ENCODE results near the gene SCRN1.
"Not testable (repeated sequence)": the region's sequence is repeated elsewhere in the genome, so short reads cannot be mapped to it uniquely, and the experiment has no call there.

SCRN1 gene

DNA sequence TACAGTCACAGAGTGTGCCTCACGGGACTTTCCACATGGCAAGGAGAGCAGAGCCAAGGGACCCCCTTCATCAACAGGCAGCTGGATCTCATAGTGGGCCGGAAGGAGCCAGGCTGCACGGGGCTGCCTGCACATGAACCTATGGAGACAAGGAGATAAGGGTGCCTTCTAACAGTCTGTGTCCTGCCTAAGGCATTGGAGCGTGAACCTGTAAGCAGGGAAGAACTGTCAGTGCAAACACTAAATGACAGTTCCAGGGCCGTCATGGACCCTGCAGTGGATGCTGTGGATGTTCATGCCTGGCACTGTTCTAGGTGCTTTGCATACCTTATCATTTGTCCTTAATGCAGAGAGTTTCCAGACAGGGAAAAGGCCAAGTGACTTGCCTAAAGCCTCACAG is 97.4 kb downstream of the SCRN1 start:
- no peak overlapping the region for H3K14ac ChIP-seq (ENCODE audit: low read length in 2 of 2)
- no peak overlapping the region for H3K23ac ChIP-seq (ENCODE audit: low read length in 2 of 2)
- H4K91ac ChIP-seq (ENCODE audit: low read length): no peak overlapping the region
- H3K27ac ChIP-seq (ENCODE audit: low read length, poor library complexity, severe bottlenecking): no peak overlapping the region
- H4K8ac ChIP-seq (ENCODE audit: low read length): no peak overlapping the region
- no peaks in the 10 kb centered on the region for H3K36me3 ChIP-seq (ENCODE audit: control insufficient read depth in 1 of 2, insufficient read depth in 2 of 2, low read depth in 1 of 2, low read length in 2 of 2)
- H3K9me3 ChIP-seq (ENCODE audit: control insufficient read depth, low read length): no peaks in the 10 kb centered on the region
- H3K9ac ChIP-seq (ENCODE audit: low read length): no peak overlapping the region
- H3K4me2 ChIP-seq (ENCODE audit: low read length, poor library complexity, severe bottlenecking): no peak overlapping the region
- no peak overlapping the region for H2BK5ac ChIP-seq (ENCODE audit: low read depth, low read length, poor library complexity, severe bottlenecking)
- H3K79me1 ChIP-seq (replicated peaks; ENCODE audit: low read length, poor library complexity, severe bottlenecking): no peaks in the 10 kb centered on the region
- H3K4me1 ChIP-seq (ENCODE audit: control insufficient read depth, insufficient read depth, low read depth, low read length): no peaks in the 10 kb centered on the region
- no peak overlapping the region for H2BK15ac ChIP-seq (ENCODE audit: low read depth, poor library complexity, severe bottlenecking)
- WGBS: 87% methylated on average over 5 of the region's 5 CpGs
- no peak overlapping the region for H3K4ac ChIP-seq (ENCODE audit: low read depth in 1 of 2, low read length in 2 of 2)
- no peak for DNase-seq
- H3K18ac ChIP-seq (ENCODE audit: low read depth in 1 of 2, low read length in 2 of 2): no peak overlapping the region
- H2BK120ac ChIP-seq (ENCODE audit: low read depth, low read length): no peak overlapping the region
- no peak overlapping the region for H3K4me3 ChIP-seq (ENCODE audit: insufficient read depth in 1 of 2, low read depth in 1 of 2, low read length in 2 of 2)
- H3K27me3 ChIP-seq (ENCODE audit: control insufficient read depth in 1 of 2, insufficient read depth in 1 of 2, low read length in 2 of 2): peaks cover 3 to 7% of the 10 kb centered on the region in 2 experiments
- no peak overlapping the region for H2AFZ ChIP-seq (ENCODE audit: low read depth, low read length)
- H2BK12ac ChIP-seq (ENCODE audit: low read length in 2 of 2): no peak overlapping the region
- no peak overlapping the region for H2AK5ac ChIP-seq (ENCODE audit: low read length, severe bottlenecking)

DNA sequence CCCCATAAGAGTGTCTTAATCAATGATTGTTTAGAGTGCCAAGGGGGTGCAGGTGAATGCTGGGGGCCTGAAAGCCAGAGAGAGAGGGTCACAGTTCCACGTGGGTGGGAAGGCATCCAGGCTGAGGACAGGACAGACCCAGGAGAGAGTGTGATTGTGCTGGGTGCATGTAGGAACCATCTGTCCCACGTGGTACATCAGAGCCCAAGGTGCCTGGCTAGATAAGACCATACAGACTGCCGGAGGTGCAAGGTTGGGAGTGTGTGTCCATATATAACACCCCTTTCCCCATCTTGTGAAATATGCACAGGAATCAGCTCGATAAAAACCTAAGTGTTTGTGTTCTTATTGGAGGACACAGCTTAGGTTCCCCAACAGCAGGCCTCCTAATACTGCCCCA is 97.8 kb downstream of the SCRN1 start:
- no peak overlapping the region for H3K27ac ChIP-seq (ENCODE audit: low read length, poor library complexity, severe bottlenecking)
- H2BK5ac ChIP-seq (ENCODE audit: low read depth, low read length, poor library complexity, severe bottlenecking): no peak overlapping the region
- WGBS: 61% methylated on average over 3 of the region's 4 CpGs
- no peak overlapping the region for H2BK120ac ChIP-seq (ENCODE audit: low read depth, low read length)
- DNase-seq: no peak
- H3K4me3 ChIP-seq (ENCODE audit: insufficient read depth in 1 of 2, low read depth in 1 of 2, low read length in 2 of 2): no peak overlapping the region
- no peaks in the 10 kb centered on the region for H3K9me3 ChIP-seq (ENCODE audit: control insufficient read depth, low read length)
- no peak overlapping the region for H2AK5ac ChIP-seq (ENCODE audit: low read length, severe bottlenecking)
- no peak overlapping the region for H3K18ac ChIP-seq (ENCODE audit: low read depth in 1 of 2, low read length in 2 of 2)
- H3K9ac ChIP-seq (ENCODE audit: low read length): no peak overlapping the region
- no peak overlapping the region for H3K4ac ChIP-seq (ENCODE audit: low read depth in 1 of 2, low read length in 2 of 2)
- no peak overlapping the region for H3K4me2 ChIP-seq (ENCODE audit: low read length, poor library complexity, severe bottlenecking)
- no peak overlapping the region for H3K14ac ChIP-seq (ENCODE audit: low read length in 2 of 2)
- no peaks in the 10 kb centered on the region for H3K79me1 ChIP-seq (replicated peaks; ENCODE audit: low read length, poor library complexity, severe bottlenecking)
- no peak overlapping the region for H2AFZ ChIP-seq (ENCODE audit: low read depth, low read length)
- no peak overlapping the region for H4K91ac ChIP-seq (ENCODE audit: low read length)
- no peak overlapping the region for H2BK12ac ChIP-seq (ENCODE audit: low read length in 2 of 2)
- H2BK15ac ChIP-seq (ENCODE audit: low read depth, poor library complexity, severe bottlenecking): no peak overlapping the region
- H3K4me1 ChIP-seq (ENCODE audit: control insufficient read depth, insufficient read depth, low read depth, low read length): no peaks in the 10 kb centered on the region
- H3K27me3 ChIP-seq (ENCODE audit: control insufficient read depth in 1 of 2, insufficient read depth in 1 of 2, low read length in 2 of 2): peaks cover 3 to 7% of the 10 kb centered on the region in 2 experiments
- no peaks in the 10 kb centered on the region for H3K36me3 ChIP-seq (ENCODE audit: control insufficient read depth in 1 of 2, insufficient read depth in 2 of 2, low read depth in 1 of 2, low read length in 2 of 2)
- no peak overlapping the region for H3K23ac ChIP-seq (ENCODE audit: low read length in 2 of 2)
- no peak overlapping the region for H4K8ac ChIP-seq (ENCODE audit: low read length)

DNA sequence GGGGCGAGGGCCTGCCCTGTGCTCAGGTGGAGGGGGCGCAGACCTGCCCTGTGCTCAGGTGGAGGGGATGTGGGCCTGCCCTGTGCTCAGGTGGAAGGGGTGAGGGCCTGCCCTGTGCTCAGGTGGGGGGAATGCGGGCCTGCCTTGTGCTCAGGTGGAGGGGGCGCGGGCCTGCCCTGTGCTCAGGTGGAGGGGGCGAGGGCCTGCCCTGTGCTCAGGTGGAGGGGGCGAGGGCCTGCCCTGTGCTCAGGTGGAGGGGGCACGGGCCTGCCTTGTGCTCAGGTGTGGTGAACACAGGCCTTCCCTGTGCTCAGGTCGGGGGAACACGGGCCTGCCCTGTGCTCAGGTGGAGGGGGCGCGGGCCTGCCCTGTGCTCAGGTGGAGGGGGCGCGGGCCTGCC is 98.8 kb downstream of the SCRN1 start:
- not testable (repeated sequence) for DNase-seq; H3K79me1 ChIP-seq (replicated peaks; ENCODE audit: low read length, poor library complexity, severe bottlenecking); H2BK15ac ChIP-seq (ENCODE audit: low read depth, poor library complexity, severe bottlenecking); H3K9ac ChIP-seq (ENCODE audit: low read length); H2BK5ac ChIP-seq (ENCODE audit: low read depth, low read length, poor library complexity, severe bottlenecking); H3K4me2 ChIP-seq (ENCODE audit: low read length, poor library complexity, severe bottlenecking); H3K27ac ChIP-seq (ENCODE audit: low read length, poor library complexity, severe bottlenecking); H2BK120ac ChIP-seq (ENCODE audit: low read depth, low read length); H4K91ac ChIP-seq (ENCODE audit: low read length); H3K9me3 ChIP-seq (ENCODE audit: control insufficient read depth, low read length); H3K4ac ChIP-seq (ENCODE audit: low read depth in 1 of 2, low read length in 2 of 2); H3K23ac ChIP-seq (ENCODE audit: low read length in 2 of 2); H3K18ac ChIP-seq (ENCODE audit: low read depth in 1 of 2, low read length in 2 of 2); H3K36me3 ChIP-seq (ENCODE audit: control insufficient read depth in 1 of 2, insufficient read depth in 2 of 2, low read depth in 1 of 2, low read length in 2 of 2); H2AFZ ChIP-seq (ENCODE audit: low read depth, low read length); H3K4me1 ChIP-seq (ENCODE audit: control insufficient read depth, insufficient read depth, low read depth, low read length); H3K27me3 ChIP-seq (ENCODE audit: control insufficient read depth in 1 of 2, insufficient read depth in 1 of 2, low read length in 2 of 2); H3K14ac ChIP-seq (ENCODE audit: low read length in 2 of 2); H2BK12ac ChIP-seq (ENCODE audit: low read length in 2 of 2); H4K8ac ChIP-seq (ENCODE audit: low read length); H2AK5ac ChIP-seq (ENCODE audit: low read length, severe bottlenecking)
- peak overlapping the region in 1 of 2 experiments; percentile 20 for H3K4me3 ChIP-seq (ENCODE audit: insufficient read depth in 1 of 2, low read depth in 1 of 2, low read length in 2 of 2)
- 84% methylated on average over 14 of the region's 14 CpGs for WGBS

DNA sequence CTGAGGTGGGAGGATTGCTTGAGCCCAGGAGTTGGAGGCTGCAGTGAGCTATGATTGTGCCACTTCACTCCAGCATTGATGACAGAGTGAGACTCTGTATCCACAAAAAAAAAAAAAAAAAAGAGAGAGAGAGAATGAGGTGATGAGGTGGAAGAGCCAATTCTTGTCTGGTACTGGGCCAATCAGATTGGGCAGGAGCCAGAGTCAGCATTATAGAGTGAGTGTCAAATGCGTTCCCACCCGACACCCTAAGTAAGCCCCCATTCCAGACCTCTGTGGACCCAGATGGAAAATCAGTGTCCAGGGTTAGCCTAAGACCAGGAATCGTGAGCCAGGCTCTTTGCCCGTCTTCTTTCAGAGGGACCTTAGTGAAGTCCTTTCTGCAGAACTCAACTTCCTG is 99.3 kb downstream of the SCRN1 start:
- WGBS: 95% methylated on average over 4 of the region's 4 CpGs

More for the DNA sequence above, 99.3 kb downstream of the SCRN1 start:
- Histone ChIP-seq H3K36me3 (ENCODE audit: control insufficient read depth in 1 of 2, insufficient read depth in 2 of 2, low read depth in 1 of 2, low read length in 2 of 2) (no peaks in the 10 kb centered on the region), H3K4me2 (ENCODE audit: low read length, poor library complexity, severe bottlenecking) (no peak overlapping the region), H3K79me1 (replicated peaks; ENCODE audit: low read length, poor library complexity, severe bottlenecking) (no peaks in the 10 kb centered on the region), H3K14ac (ENCODE audit: low read length in 2 of 2) (no peak overlapping the region), H3K9ac (ENCODE audit: low read length) (no peak overlapping the region), H3K9me3 (ENCODE audit: control insufficient read depth, low read length) (no peaks in the 10 kb centered on the region), H2BK12ac (ENCODE audit: low read length in 2 of 2) (no peak overlapping the region), H4K91ac (ENCODE audit: low read length) (no peak overlapping the region), H2BK120ac (ENCODE audit: low read depth, low read length) (no peak overlapping the region), H2AFZ (ENCODE audit: low read depth, low read length) (no peak overlapping the region), H3K23ac (ENCODE audit: low read length in 2 of 2) (no peak overlapping the region), H3K27me3 (ENCODE audit: control insufficient read depth in 1 of 2, insufficient read depth in 1 of 2, low read length in 2 of 2) (peaks cover 3 to 7% of the 10 kb centered on the region in 2 experiments), H3K4me3 (ENCODE audit: insufficient read depth in 1 of 2, low read depth in 1 of 2, low read length in 2 of 2) (peak overlapping the region in 1 of 2 experiments; percentile 20), H3K4ac (ENCODE audit: low read depth in 1 of 2, low read length in 2 of 2) (no peak overlapping the region), H4K8ac (ENCODE audit: low read length) (no peak overlapping the region), H2BK15ac (ENCODE audit: low read depth, poor library complexity, severe bottlenecking) (no peak overlapping the region), H2AK5ac (ENCODE audit: low read length, severe bottlenecking) (no peak overlapping the region), H3K27ac (ENCODE audit: low read length, poor library complexity, severe bottlenecking) (no peak overlapping the region), H2BK5ac (ENCODE audit: low read depth, low read length, poor library complexity, severe bottlenecking) (no peak overlapping the region), H3K18ac (ENCODE audit: low read depth in 1 of 2, low read length in 2 of 2) (no peak overlapping the region), H3K4me1 (ENCODE audit: control insufficient read depth, insufficient read depth, low read depth, low read length) (no peaks in the 10 kb centered on the region)
- no peak for DNase-seq
